SH-SY5Y (cell line): ENCODE results near the gene SUCO.

Experiments
- GATA2 ChIP-seq: IDR thresholded peaks from 2 replicates; pipeline ENCODE4 v1.6.1; 2011; ENCODE audit warnings: mild to moderate bottlenecking, low read depth, low read length
- GATA3 ChIP-seq: IDR thresholded peaks from 2 replicates; pipeline ENCODE4 v1.6.1; 2011; ENCODE audit warnings: low read depth, mild to moderate bottlenecking, low read length, moderate library complexity

DNA sequence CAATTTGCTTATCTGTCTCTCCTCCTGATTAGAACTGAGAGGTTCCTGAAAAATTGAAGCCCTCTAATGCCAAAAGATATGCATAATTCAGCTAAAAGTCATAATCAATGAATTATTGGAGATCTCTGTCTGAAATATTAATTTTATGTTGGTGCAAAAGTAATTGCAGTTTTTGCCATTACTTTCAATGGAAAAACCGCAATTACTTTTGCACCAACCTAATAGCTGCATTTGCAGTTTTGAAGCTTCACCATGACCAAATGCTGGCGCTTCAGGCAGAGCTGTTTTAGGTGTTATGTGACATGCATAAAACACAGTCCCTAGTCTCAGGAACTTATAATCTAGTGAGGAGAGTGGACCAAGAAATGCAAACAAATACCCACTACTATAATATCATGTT lies 96.2 kb downstream of the SUCO start:
- no peak for TF ChIP-seq GATA3
- no peak for TF ChIP-seq GATA2
